ENCODE results near the gene C1QB. TPM values are rescaled to one million over a fixed set of nuclear protein-coding genes. Genes with fewer than 3 reads are reported as not detected.

The C1QB gene
- total RNA-seq, 2 donors from 2014 or later, result 73.9 to 85.4 TPM

GRCh38 chr1:22621761-22622160 is 31.3 kb upstream of the C1QB start:
- TF ChIP-seq, protein P1, sequence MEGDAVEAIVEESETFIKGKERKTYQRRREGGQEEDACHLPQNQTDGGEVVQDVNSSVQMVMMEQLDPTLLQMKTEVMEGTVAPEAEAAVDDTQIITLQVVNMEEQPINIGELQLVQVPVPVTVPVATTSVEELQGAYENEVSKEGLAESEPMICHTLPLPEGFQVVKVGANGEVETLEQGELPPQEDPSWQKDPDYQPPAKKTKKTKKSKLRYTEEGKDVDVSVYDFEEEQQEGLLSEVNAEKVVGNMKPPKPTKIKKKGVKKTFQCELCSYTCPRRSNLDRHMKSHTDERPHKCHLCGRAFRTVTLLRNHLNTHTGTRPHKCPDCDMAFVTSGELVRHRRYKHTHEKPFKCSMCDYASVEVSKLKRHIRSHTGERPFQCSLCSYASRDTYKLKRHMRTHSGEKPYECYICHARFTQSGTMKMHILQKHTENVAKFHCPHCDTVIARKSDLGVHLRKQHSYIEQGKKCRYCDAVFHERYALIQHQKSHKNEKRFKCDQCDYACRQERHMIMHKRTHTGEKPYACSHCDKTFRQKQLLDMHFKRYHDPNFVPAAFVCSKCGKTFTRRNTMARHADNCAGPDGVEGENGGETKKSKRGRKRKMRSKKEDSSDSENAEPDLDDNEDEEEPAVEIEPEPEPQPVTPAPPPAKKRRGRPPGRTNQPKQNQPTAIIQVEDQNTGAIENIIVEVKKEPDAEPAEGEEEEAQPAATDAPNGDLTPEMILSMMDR (IDR thresholded peaks at IDR 0.05), result no peak
- TF ChIP-seq POLR2A (IDR thresholded peaks at IDR 0.05), result no peak
- intact Hi-C loops (cut with DNase I), result no loop called here
- no peak overlapping the region for H3K27ac ChIP-seq

DNA sequence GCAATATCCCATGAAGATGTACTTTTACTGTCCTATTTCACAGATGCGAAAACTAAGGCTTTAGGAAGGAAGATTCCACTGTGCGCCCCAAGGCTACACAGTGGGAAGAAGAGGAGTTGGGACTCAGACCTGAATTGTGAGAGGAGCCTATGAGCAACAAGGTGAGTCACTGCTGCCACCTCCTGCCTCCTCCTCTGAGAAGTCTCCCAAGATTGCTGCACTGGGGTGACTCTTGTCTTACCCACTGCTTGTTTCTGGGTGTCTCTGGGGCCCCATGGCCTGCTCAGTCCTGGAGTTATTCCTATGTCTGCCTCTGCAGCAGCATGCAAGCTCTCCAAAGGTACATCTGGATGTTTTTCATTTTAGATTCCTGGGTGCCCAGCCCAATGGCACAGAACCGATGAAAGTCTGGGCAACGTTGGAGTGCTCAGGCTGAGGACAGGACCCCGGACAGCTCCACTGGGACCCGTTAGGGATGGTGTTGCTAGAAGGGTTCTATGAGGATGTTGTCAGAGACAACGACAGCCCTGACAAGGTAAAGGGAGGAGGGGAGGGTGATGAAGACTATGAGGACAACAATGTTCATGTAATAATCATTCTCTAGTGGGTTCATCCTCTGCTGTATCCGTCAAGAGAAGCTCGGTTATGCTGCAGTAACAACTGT is 27.6 kb upstream of the C1QB start:
- no peaks in the 10 kb centered on the region for H3K36me3 ChIP-seq (replicated peaks in 1 of 2; ENCODE audit: insufficient read depth in 1 of 2, low read depth in 2 of 2)
- ATAC-seq, result no peak
- H3K4me1 ChIP-seq, result peaks cover 11% of the 10 kb centered on the region
- WGBS, 2 donors, result 45 to 47% methylated on average over 9 of the region's 9 CpGs
- H3K9me3 ChIP-seq, result no peaks in the 10 kb centered on the region
- TF ChIP-seq POLR2A (IDR thresholded peaks at IDR 0.05), result no peak
- TF ChIP-seq, protein P1 (IDR thresholded peaks at IDR 0.05), result no peak
- no peak overlapping the region for H3K27ac ChIP-seq
- H3K4me3 ChIP-seq, result no peak overlapping the region
- intact Hi-C loops (cut with DNase I), result no loop called here
- no peaks in the 10 kb centered on the region for H3K27me3 ChIP-seq
- no peak for DNase-seq

More at GRCh38 chr1:22621761-22622160, 31.3 kb upstream of the C1QB start:
- ATAC-seq (no peak), DNase-seq (no peak)
- H3K4me1 ChIP-seq, result no peaks in the 10 kb centered on the region
- WGBS, 2 donors, result 79 to 100% methylated on average over 2 to 4 of the region's 4 CpGs
- no peaks in the 10 kb centered on the region for H3K27me3 ChIP-seq
- H3K9me3 ChIP-seq, result no peaks in the 10 kb centered on the region
- H3K36me3 ChIP-seq (replicated peaks in 1 of 2; ENCODE audit: insufficient read depth in 1 of 2, low read depth in 2 of 2), result no peaks in the 10 kb centered on the region
- H3K4me3 ChIP-seq, result no peak overlapping the region

DNA sequence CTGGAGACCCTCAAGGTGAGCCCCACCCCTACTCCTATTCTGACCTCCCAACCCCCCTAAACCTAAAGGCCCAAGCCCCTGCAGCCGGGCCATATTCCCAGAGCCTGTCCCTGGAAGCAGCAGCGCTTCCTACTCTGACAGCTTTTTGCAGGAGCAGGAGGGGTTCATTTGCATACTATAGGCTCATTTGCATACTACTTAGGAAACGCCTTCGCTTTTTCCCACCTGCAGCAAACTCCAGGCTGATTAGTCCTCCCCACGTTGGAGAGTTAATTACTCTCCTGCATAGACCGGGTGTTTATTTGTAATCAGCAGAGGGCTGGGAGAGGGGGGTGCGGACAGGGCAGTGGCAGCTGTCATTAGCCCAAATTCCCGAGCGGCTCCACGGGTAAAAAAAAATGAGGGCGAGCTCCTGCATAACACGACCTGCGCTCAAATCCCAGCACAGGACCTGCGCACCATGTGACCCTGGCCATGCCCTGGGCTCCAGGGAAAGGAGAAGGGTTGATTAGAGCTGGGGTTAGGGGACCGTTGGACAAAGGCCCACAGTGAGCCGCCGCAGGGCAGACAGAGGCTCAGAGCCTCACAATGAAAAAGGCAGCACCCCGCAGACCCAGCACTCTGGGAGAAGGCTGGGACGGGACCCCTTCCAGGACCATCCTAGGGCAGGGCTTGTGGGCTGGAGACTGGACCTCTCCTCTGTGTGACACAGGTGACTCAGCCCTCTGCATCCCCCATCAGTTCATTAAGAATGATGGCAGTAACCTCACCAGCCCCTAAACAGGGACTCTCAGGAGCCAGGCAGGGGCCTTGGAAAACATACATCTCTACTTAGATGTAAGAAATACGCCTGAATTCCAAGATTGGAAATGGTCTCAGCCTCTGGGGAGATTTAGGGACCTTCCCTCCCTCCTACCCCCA is 26.5 kb upstream of the C1QB start:
- WGBS, 2 donors, result 50 to 65% methylated on average over 14 to 20 of the region's 20 CpGs
- H3K27me3 ChIP-seq, result no peaks in the 10 kb centered on the region
- TF ChIP-seq, protein P1 (IDR thresholded peaks at IDR 0.05), result no peak
- TF ChIP-seq POLR2A (IDR thresholded peaks at IDR 0.05), result no peak

DNA sequence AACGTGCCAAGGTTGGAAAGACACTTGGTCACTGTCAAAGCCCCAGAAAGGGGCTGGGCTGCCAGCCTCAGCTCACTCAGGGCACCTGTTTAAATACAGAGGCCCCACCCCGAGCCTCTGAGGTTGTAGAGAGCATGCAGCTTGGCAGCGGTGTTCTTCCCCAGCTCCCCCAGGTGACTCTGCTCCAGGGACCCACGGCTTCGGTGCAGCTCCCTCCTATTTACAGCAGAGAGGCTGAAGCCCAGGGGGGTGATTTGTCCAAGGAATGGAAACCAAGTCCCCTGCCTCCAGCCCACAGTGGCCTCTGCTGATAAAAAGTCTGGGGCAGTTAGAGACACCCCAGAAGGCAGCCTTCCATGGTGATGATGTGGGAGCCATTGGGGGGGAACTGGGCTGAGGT is 25.7 kb upstream of the C1QB start:
- WGBS, 2 donors, result 41 to 60% methylated on average over 5 of the region's 5 CpGs
- Histone ChIP-seq H3K4me1 (peaks cover 11% of the 10 kb centered on the region), H3K27me3 (no peaks in the 10 kb centered on the region), H3K36me3 (replicated peaks in 1 of 2; ENCODE audit: insufficient read depth in 1 of 2, low read depth in 2 of 2) (no peaks in the 10 kb centered on the region), H3K4me3 (no peak overlapping the region), H3K9me3 (no peaks in the 10 kb centered on the region), H3K27ac (no peak overlapping the region)
- intact Hi-C loops (cut with DNase I), result no loop called here
- DNase-seq, result peak in 1 of 4 donors; percentile 16
- TF ChIP-seq, protein P1 (IDR thresholded peaks at IDR 0.05), result no peak
- TF ChIP-seq POLR2A (IDR thresholded peaks at IDR 0.05), result no peak
- ATAC-seq, result no peak

More for the DNA sequence above, 26.5 kb upstream of the C1QB start:
- H3K36me3 ChIP-seq (replicated peaks in 1 of 2; ENCODE audit: insufficient read depth in 1 of 2, low read depth in 2 of 2), result no peaks in the 10 kb centered on the region
- intact Hi-C loops (cut with DNase I), result no loop called here
- ATAC-seq (no peak), DNase-seq (no peak)
- no peaks in the 10 kb centered on the region for H3K9me3 ChIP-seq
- no peak overlapping the region for H3K27ac ChIP-seq
- H3K4me1 ChIP-seq, result peaks cover 11% of the 10 kb centered on the region
- no peak overlapping the region for H3K4me3 ChIP-seq

Data from body of pancreas (tissue), 4 donors.